Measurements from ENCODE around the gene SVBP. TPM values are rescaled to one million over a fixed set of nuclear protein-coding genes. Genes with fewer than 3 reads are reported as not detected.

SVBP gene
- total RNA-seq, 1 experiment from 2014 or later: 41.3 TPM

DNA sequence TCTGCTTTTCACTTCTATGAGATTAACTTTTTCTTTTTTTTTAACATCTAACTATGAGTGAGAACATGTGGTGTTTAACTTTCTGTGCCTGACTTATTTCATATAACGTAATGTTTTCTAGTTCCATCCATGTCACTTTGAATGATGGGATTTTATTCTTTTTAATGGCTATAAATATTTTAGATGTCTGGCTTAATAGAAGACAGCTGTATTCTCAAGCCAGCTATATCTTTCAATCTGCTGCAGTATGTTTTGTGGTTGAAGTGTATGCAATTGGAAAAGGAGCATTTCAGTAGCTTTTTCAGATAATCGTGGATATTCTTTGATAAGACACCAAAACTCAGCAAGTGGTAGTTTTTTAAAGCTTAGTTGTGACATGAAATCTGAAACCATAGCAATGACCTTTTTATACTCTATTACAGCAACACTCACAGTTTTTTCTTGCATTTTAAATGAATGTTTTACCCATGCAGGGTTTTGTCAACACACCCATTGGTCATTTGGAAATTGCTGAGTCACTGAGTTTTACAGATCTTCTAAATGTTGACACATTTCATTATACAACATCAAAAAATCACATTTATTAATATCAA, 5.7 kb upstream of the SVBP start:
- Histone ChIP-seq H4K91ac (ENCODE audit: insufficient read length, low read depth, low read length) (no peak overlapping the region), H4K5ac (ENCODE audit: insufficient read length, low read depth, low read length) (no peak overlapping the region), H3K9me3 (ENCODE audit: control insufficient read depth, low read depth, low read length) (no peaks in the 10 kb centered on the region), H2AK5ac (ENCODE audit: insufficient read length, low read length) (no peak overlapping the region), H4K8ac (replicated peaks; ENCODE audit: insufficient read length, low read depth, low read length) (no peak overlapping the region), H3K4ac (ENCODE audit: low read depth, low read length) (no peak overlapping the region), H3K14ac (ENCODE audit: insufficient read depth, low read length) (no peak overlapping the region), H3K18ac (ENCODE audit: insufficient read length, low read depth, low read length) (no peak overlapping the region), H2BK120ac (ENCODE audit: low read depth, low read length, poor library complexity, severe bottlenecking) (no peak overlapping the region), H3K9ac (ENCODE audit: extremely low read depth, insufficient read length, low read length) (no peak overlapping the region), H3K27me3 (ENCODE audit: insufficient read depth, low read length) (no peaks in the 10 kb centered on the region), H2BK15ac (ENCODE audit: low read depth, low read length) (no peak overlapping the region), H4K20me1 (ENCODE audit: control insufficient read depth, insufficient read depth, insufficient read length) (no peaks in the 10 kb centered on the region), H3K27ac (ENCODE audit: insufficient read length, low read depth, low read length) (no peak overlapping the region), H3K79me2 (ENCODE audit: insufficient read depth, low read length) (no peaks in the 10 kb centered on the region; the same call in 1 of the 2 replicates), H2BK20ac (ENCODE audit: low read depth, low read length, poor library complexity, severe bottlenecking) (no peak overlapping the region), H3K79me1 (ENCODE audit: insufficient read depth, low read depth, low read length, poor library complexity, severe bottlenecking) (no peaks in the 10 kb centered on the region), H2BK5ac (ENCODE audit: insufficient read length, low read length) (no peak overlapping the region), H2BK12ac (ENCODE audit: insufficient read length, low read depth, low read length) (no peak overlapping the region), H3K23me2 (ENCODE audit: insufficient read length, low read depth, low read length, poor library complexity, severe bottlenecking) (no peaks in the 10 kb centered on the region), H3K4me2 (ENCODE audit: insufficient read depth, insufficient read length, low read length) (no peak overlapping the region), H3K4me1 (ENCODE audit: insufficient read depth, low read length) (no peaks in the 10 kb centered on the region; the same call in 1 of the 2 replicates), H3K23ac (ENCODE audit: insufficient read length, low read depth, low read length) (no peak overlapping the region), H2AFZ (ENCODE audit: low read length) (no peak overlapping the region), H3K56ac (ENCODE audit: insufficient read length, low read depth, low read length) (no peak overlapping the region), H3T11ph (ENCODE audit: low read length) (no peak overlapping the region)
- no peak for DNase-seq
- Mint-ChIP-seq H3K9me3 (no peaks in the 10 kb centered on the region), H3K4me3 (no peak overlapping the region), H3K36me3 (ENCODE audit: insufficient read depth in 1 of 3, low read depth in 3 of 3) (no peaks in the 10 kb centered on the region; a peak in 1 of 7 replicates), H3K4me1 (peaks cover 19 to 22% of the 10 kb centered on the region in 2 experiments), H3K27ac (peak overlapping the region in 1 of 3 experiments; percentile 30; a peak in 2 of 7 replicates), H3K27me3 (ENCODE audit: low read depth) (no peaks in the 10 kb centered on the region)
- TF ChIP-seq, protein P1, sequence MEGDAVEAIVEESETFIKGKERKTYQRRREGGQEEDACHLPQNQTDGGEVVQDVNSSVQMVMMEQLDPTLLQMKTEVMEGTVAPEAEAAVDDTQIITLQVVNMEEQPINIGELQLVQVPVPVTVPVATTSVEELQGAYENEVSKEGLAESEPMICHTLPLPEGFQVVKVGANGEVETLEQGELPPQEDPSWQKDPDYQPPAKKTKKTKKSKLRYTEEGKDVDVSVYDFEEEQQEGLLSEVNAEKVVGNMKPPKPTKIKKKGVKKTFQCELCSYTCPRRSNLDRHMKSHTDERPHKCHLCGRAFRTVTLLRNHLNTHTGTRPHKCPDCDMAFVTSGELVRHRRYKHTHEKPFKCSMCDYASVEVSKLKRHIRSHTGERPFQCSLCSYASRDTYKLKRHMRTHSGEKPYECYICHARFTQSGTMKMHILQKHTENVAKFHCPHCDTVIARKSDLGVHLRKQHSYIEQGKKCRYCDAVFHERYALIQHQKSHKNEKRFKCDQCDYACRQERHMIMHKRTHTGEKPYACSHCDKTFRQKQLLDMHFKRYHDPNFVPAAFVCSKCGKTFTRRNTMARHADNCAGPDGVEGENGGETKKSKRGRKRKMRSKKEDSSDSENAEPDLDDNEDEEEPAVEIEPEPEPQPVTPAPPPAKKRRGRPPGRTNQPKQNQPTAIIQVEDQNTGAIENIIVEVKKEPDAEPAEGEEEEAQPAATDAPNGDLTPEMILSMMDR (conservative IDR thresholded peaks at IDR 0.05): no peak
- WGBS (ENCODE audit: extremely low coverage, insufficient read length, low lambda C conversion rate): no CpG with 5 or more reads among the region's 2 CpGs
